Right renal pelvis (tissue), 4 donors: ENCODE measurements around the gene PTPN12. TPM values are rescaled to one million over a fixed set of nuclear protein-coding genes. Genes with fewer than 3 reads are reported as not detected.
"Not testable (repeated sequence)": the region's sequence is repeated elsewhere in the genome, so short reads cannot be mapped to it uniquely, and the experiment has no call there.

ENCODE experiments used
- DNase-seq, 4 donors: peaks; one replicate each; pipeline ENCODE4 v3.0.0-alpha.2; 2013; ENCODE audit warnings: low read depth in 4 of 4, low spot score in 3 of 4, missing footprints in 1 of 4
- polyA plus RNA-seq, 4 donors: library from polyadenylated mRNA; unstranded; fragments of 120-200 nt; gene quantifications; one replicate each; pipeline ENCODE4 v1.2.1, GENCODE V29; 2013; ENCODE audit not compliant: insufficient read length in 4 of 4

The PTPN12 gene
- polyA plus RNA-seq, 4 donors: 77.6 to 115 (median 102) TPM

DNA sequence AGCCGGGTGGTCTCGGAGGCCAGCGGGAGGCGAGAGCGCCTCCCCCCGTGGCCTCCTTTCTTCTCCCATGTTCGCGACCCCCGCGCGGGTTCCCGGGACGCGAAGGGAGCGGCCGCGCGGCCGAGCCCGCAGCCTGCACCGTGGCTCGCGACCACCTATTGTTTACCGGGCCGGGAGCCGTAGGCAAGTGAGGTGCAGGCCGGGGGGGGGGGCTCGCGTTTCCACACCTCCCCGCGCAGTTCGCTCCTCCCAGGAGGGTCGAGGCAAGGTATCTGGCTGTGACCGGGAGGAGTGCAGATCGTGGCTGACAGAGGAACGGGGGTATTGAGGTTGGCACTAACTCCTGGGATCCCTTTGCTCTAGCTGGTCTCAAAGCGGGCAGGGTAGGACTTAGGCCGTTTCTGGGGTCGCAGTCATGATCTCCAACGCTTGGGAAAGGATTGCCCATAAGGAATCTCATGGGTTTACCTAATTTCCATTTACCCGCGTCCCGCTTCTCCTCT lies 734 bp downstream of the PTPN12 start:
- peak; percentile 25 to 44 (median 36) for DNase-seq

DNA sequence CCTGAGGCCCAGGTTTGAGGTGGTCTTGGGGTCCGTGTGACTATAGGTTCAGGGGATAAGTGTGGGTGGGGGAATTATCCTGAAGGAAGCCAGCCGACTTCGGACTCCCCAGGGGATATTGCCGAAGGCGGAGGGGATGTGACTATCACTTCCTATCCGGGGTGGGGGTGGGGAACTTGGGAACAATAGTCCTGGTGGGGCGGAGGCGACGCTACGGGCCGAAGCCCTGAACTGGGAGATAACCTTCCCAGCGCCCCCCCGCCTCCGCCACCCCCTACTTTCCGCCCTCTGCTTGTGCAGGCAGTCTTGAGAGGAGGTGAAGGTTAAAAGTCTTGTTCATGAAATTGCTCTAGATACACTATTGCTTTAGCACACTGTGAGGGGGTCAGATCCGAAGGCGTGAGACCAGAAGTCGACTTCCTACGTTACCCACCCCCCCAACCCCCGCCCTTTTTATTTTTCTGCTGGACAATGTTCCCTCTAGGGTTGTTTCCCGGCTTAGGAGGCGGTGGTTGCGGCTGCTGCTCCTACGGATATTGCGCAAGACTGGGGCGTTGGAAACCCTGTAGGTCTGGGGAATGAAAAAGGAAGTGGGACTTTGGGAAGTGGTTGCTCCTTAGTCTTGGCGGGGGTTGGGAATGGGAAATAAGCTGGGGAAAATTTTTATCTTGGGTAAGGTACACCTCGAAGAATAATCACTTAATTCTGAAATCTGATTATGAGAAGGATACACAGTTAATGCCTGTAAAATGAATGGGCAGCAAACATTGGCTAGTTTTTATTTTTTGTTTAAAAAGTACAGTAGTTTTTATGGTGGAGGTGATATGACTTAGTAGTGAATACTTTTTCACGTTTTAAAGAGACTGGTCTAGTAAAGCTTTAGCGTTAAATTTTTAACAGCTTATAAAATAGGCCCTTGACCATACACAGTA lies 1.5 kb downstream of the PTPN12 start:
- peak; percentile 52 to 75 (median 64) for DNase-seq

DNA sequence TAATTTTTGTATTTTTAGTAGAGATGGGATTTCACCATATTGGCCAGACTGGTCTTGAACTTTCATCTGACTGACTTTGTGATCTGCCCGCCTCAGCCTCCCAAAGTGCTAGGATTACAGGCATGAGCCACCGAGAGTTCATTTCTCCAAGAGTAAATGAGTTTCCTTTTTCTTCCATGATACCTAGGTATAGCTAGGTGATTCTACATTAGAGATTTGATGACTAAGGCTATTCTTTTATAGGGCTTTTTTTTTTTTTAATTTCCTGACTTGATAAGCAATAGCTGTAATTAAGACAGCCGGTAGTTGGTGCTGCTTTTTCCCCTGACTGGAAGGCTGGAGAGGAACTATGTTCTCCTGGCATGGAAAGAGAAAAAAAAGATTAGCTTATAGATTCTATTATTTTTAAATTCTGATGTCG lies 3.3 kb downstream of the PTPN12 start:
- no peak for DNase-seq

DNA sequence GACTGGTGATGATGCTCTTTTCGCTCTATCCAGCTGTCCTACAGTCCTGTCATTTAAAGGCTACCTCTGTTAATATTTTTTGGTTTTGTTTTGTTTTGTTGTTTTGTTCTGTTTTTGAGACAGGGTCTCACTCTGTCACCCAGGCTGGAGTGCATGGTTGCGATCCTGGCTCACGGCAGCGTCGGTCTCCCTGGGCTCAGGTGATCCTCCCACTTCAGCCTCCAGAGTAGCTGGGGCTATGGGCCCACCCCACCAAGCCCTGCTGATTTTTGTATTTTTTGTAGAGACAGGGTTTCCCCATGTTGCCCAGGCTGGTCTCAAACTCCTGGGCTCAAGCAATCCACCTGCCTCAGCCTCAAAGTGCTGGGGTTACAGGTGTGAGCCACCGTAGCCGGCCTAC lies 3.9 kb downstream of the PTPN12 start:
- DNase-seq: not testable (repeated sequence)

DNA sequence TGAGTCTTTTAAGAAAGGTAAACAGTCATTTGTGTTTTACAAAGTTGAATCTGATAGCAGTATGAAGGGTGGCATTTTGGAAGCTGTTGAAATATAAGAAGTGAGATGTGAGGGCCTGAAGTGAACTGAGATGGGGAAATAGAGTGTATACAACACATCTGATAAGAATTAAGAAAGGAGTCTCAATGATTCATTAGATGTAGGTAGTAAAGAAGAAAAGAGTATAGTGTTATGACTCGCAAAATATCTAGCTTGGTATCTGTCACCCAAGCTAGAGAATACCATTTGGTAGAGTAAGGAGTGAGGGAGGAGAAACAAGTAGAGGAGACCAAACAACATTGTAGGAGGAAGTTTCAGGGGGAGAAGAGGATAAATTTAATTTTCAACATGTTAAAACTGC lies 5.3 kb downstream of the PTPN12 start:
- DNase-seq: no peak

DNA sequence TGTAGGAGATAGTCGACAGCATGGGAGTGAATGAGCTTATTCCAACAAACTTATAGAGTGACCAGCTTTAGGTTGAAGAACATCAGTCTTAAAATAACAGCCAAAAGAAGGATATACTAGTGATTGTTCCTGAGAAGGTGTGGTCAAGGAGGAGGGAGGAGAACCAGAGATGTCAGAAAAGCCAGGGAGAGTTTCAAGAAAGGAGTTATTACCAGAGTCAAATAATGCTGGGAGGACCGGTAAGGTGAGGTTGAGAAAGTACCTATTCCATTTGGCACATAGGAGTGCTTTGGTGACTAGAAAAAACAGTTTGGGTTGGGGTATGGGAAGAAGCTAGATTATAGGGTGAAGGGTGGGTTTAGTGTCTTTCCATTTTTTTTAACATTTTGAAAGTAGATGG lies 5.8 kb downstream of the PTPN12 start:
- DNase-seq: no peak

DNA sequence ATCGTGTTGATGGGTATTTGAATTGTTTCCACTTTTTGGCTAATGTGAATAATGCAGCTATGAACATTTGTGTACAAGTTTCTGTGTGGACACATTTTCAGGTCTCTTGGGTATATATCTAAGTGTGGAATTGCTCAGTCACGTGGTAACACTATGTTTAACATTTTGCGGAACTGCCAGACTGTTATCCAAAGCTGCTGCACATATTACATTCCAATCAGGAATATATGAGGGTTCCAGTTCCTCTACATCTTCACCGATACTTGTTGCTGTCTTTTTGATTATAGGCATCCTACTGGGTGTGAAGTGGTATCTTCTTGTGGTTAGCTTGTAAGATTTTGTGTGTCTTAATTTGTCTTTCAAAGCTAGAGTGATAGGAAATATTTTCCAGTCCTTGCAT lies 6.8 kb downstream of the PTPN12 start:
- DNase-seq: no peak

DNA sequence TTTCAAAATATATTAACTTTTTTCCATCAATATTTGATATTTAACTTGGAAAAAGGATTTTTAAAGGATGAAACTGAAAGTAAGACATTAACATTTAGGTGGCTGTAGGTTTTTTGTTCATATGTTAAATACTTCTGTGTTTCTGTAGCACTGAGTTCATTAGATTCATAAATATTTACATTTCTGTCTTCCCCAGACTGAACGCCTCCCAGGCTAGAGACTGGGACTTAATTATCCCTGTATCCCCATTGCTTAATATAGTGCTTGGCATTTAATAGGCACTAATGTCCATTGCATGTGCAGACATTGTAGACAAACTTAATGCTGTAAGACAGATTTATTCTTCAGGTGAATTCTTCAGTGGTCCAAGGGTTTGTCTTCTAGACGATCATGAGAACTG lies 7.4 kb downstream of the PTPN12 start:
- DNase-seq: no peak

DNA sequence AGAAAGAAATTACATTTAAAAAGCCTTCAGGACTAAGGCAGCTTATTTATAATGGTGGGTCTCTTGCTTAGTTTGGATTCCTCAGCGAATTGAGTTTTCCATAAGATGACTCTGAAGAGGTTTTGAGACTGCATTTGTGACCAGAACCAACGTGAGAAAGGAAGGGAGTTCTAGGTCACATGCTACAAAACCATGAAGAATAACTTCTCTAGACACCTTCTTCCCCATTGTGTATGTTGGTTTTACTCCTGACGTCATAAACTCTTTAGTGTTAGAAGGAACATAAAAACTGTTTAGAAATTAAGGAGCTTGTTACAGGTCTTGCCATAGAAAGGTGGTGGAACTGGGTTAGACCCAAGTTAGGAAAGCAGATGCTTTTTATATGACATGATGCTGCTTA lies 11.1 kb downstream of the PTPN12 start:
- DNase-seq: no peak

DNA sequence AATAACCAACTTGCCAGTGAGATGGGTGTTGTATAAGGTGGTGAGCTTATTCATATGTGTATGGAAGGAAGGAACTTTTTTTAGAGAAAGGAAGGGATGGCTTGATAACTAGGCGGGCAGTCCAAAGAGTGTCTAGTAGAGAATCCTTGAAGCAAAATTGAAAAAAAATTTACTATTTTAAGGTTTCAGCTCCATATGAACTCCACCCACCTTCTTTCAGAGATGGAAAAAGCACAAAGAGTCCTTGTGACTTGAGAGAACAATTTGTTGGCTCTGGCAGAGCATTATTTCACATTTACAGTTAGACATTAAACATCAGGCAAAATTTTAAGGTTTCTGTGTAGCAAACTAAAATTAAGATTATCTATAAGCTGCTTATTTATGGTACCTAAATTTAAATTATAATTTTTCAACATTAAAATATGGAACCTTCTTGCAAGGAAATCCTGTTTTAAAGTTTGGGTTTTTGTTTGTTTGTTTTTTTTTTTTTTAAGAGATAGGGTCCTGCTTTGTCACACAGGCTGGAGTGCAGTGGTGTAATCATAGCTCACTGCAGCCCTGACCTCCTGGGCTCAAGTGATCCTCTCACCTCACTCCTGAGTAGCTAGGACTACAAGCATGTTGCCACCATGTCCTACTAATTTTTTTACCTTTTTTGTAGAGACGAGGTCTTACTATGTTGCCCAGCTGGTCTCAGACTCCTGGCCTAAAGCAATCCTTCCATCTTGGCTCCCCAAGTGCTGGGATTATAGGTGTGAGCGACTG lies 12.2 kb downstream of the PTPN12 start:
- DNase-seq: no peak

DNA sequence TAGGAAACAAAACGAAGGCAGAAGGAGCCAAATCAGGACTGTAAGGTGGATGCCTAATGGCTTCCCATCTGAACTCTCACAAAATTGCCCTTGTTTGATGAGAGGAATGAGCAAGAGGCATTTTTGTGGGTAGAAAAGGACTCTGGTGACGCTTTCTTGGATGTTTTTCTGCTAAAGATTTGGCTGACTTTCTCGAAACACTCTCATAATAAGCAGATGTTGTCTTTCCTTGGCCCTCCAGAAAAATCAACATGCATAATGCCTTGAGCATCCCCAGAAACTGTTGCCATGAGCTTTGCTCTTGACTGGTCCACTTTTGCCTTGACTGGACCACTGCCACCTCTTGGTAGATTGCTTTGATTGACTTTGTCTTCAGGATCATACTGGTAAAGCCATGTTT lies 13.5 kb downstream of the PTPN12 start:
- no peak for DNase-seq

DNA sequence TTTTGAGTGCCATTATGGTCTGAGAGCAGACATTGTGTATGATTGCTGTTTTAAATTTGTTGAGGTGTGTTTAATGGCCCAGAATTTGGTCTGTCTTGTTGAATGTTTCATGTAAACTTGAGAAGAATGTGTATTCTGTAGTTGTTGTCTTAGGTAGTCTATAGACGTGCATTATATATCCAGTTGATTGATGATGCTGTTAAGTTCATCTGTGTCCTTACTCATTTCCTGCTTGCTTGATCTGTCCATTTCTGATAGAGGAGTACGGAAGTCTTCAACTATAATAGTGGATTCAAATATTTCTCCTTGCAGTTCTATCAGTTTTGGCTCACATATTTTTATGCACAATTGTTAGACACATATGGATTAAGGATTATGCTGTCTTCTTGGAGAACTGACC lies 16.0 kb downstream of the PTPN12 start:
- no peak for DNase-seq

DNA sequence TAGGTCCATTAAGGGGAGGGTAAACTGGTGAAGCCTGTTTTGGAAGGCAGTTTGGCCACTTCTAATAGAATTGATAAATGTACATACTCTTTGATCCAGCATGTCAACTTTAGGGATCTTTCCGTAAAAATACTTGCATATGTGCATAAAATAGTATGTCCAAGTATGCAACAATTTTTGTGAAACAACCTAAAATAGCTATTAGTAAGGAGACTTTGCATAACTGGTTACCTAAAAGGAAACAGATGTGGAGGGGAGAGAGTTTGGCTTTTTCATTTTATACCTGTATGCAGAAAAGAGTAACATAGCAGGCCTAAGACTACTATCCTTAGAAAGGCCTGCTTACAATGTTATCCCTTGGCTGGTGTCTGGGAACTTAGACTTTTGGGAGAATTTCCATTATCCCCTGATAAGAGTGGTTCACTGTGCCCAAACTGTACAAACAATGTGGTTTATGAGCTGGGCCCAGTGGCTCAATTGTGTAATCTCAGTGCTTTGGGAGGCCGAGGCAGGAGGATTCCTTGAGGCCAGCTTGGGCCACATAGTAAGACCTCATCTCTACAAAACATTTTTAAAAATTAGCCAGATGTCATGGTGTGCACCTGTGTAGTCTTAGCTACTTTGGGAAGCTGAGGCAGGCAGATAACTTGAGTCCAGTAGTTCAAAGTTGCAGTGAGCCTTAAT lies 21.3 kb downstream of the PTPN12 start:
- DNase-seq: no peak

DNA sequence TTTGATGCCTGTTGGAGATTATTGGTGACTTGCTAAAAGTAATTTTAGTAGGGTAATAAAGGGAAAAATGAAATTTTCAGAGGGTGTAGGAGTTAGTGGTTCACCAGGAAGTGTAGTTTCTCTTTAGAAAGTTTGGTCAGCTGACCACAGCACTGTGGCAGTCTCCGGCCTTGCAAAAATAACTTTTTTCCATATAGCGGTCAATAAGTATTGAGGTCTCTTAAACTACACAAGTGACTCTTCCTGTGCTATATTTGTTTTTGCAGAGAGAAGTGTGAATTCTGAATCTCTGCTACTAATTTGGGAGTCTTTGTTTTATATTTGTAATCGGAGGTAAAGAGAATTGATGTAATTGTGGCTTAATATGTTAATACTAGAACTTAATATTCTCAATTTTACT lies 24.3 kb downstream of the PTPN12 start:
- no peak for DNase-seq

DNA sequence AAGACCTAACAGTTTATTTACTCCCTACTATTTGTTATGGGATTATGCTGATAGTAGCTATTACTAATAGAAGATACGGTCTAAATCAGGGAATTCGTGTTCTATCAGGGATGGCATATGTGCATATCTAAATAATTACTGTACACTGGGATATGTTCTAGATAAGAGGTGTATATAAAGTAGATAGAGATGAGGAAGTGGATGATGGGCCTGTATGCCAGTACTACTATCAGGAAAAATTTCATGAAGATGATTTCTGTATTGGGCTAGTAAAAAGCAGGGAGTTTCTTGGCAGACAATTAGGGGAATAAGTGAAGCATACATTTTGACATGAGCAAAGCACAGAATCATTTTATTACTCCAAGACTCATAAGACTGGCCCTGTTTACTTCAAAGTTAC lies 26.2 kb downstream of the PTPN12 start:
- no peak for DNase-seq

DNA sequence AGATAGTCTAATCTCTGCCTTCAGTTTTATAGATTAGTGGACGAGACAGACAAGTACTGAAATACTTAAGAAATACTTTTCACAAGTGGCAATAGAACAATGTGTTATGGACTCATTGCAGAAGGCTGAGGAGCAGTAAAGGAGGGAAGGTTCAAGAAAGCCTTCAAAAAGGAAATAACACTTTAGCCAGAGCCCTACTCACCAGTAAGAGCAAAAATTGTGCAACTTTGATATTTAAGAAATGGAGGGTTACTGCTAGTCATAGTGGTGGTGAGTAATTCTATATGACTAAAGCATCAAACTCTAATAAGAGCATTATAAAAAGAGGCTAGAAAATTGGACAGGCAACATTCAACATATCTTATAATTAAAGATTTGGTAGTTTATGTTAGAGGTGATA lies 28.8 kb downstream of the PTPN12 start:
- DNase-seq: no peak

DNA sequence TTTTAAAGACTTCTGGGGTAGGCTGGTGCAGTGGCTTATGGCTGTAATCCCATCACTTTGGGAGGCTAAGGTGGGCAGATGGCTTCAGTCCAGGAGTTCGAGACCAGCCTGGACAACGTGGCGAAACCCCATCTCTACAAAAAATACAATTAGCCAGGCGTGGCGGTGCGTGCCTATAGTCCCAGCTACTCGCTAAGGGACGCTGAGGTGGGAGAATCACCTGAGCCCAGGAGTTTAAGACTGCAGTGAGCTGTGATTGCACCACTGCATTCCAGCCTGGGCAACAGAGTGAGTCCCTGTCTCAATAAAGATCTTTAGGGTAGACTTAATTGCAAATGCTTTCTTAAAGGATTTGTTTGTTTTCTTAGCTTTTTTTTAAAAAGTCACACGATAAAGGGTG lies 29.3 kb downstream of the PTPN12 start:
- DNase-seq: no peak

DNA sequence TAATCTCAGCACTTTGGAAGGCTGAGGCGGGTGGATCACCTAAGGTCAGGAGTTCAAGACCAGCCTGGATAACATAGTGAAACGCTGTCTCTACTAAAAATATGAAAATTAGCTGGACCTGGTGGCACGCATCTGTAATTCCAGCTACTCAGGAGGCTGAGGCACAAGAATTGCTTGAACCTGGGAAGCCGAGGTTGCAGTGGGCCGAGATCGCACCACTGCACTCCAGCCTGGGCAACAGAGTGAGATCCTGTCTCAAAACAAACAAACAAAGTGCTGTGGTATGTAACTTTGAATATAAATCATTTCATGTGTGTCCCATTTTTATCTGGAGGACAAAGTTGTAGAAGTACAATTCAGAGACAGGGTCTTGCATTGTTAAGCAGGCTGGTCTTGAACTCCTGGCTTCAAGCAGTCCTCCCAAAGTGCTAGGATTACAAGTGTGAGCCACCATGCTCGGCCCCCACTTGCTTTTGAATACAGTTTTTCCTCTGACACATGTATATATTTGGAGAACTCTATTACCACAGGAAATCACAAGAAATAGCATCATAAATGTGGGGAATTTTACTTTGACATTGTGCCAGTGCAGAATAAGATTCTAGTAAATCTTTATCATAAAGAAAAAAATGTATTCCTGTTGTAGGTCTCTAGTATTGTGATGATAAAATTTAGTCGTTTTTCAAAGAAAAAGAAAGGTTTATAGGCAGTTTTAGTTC lies 32.6 kb downstream of the PTPN12 start:
- no peak for DNase-seq

DNA sequence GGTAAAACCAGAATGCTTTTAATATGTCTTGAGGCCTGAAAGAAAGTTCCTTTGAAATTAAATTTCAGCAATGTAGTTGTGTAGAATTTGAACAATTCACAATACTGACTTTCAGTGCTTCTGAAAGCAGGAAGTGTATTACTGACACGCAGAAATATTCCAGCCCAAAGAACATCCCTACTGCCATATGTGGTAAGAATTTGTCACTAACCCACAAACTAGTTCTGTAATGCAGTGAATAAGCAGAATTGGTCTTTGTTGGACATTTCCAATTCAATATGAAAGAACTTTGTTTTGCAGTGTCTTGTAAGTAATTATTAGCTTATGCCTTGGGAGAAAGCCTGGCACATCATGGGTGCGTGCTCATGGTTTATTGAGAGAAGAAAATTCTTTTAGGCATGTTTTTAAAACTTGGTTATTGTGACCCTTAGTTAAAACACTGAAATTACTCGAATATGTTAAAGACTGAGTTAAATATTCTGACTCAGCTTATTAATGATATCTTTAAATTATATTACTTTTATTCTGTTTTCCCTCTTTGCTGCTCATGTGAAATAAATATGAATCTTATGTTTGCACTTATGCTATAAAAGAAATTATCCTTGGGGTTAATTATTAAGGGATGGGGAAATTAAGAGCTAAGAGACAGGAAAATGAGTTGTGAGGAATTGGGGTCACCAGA lies 33.4 kb downstream of the PTPN12 start:
- no peak for DNase-seq

DNA sequence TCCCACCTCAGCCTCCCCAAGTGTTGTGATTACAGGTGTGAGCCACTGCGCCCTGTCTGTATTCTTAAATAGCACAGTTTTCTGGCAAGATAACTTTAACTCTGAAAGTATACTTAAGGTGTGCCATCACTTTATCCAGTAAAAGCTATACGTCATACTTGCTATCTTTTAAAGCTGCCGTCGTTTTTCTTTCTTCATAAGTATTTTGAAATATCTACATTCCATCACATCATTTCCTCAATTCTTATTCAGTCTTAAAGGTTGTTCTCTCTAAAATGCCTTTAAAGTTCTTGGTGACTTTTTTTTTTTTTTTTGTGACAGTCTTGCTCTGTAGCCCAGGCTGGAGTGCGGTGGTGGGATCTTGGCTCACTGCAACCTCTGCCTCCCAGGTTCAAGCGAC lies 34.7 kb downstream of the PTPN12 start:
- no peak for DNase-seq
